Uterus (tissue), 4 donors: ENCODE results near the gene C20orf204. TPM values are rescaled to one million over a fixed set of nuclear protein-coding genes. Genes with fewer than 3 reads are reported as not detected.

Experiments
- DNase-seq, 2 donors: peaks; one replicate each; pipeline ENCODE4 v3.0.0-alpha.2; 2019 to 2020
- H3K27ac ChIP-seq, 2 donors: fragments of 200-600 bp; sonication (generic); 1 replicate in 1 of 2; 2 replicates in 1 of 2; pipeline ENCODE4 v1.5.1; 2016 to 2018
- H3K27me3 ChIP-seq, 2 donors: fragments of 200-600 bp; sonication (generic); one replicate each; pipeline ENCODE4 v1.5.1; 2018 to 2019; ENCODE audit warnings: control low read depth in 1 of 2
- H3K36me3 ChIP-seq, 2 donors: fragments of 200-600 bp; sonication (generic); one replicate each; pipeline ENCODE4 v1.5.1; 2019; ENCODE audit warnings: control low read depth in 1 of 2
- H3K4me1 ChIP-seq, 2 donors: fragments of 200-600 bp; sonication (generic); one replicate each; pipeline ENCODE4 v1.5.1; 2018 to 2019; ENCODE audit warnings: control low read depth in 1 of 2
- H3K4me3 ChIP-seq, 2 donors: fragments of 200-600 bp; sonication (generic); 1 replicate in 1 of 2; 2 replicates in 1 of 2; pipeline ENCODE4 v1.5.1; 2018 to 2019; ENCODE audit warnings: mild to moderate bottlenecking in 1 of 2
- H3K9me3 ChIP-seq, 2 donors: fragments of 200-600 bp; sonication (generic); one replicate each; pipeline ENCODE4 v1.5.1; 2019; ENCODE audit warnings: control low read depth in 1 of 2
- CTCF ChIP-seq, 4 experiments: fragments of 200-600 bp in 2 of 4; fragments of 450-650 bp in 2 of 4; sonication (generic) in 2 of 4; IDR thresholded peaks; one replicate each; pipeline ENCODE4 v1.5.1; 2016 to 2019; ENCODE audit warnings: antibody characterized with exemption in 4 of 4, mild to moderate bottlenecking in 2 of 4, moderate library complexity in 1 of 4
- POLR2A ChIP-seq, 2 donors: fragments of 450-650 bp; IDR thresholded peaks; one replicate each; pipeline ENCODE4 v1.6.1; 2016; ENCODE audit warnings: antibody characterized with exemption in 2 of 2, mild to moderate bottlenecking in 1 of 2, moderate library complexity in 1 of 2
- intact Hi-C: fragments of 100-400 bp; cut with DNase I; formaldehyde crosslinking; loops from one replicate; pipeline ENCODE4 v1.15.1; 2023; ENCODE audit warnings: low total_unique reads
- total RNA-seq, 4 donors: library from RNA; depleted of rRNA in 3 of 4; stranded (reverse); fragments of >200 nt in 3 of 4; gene quantifications; one replicate each; pipeline versions ENCODE4 v1.1.0 to v1.2.4, GENCODE V29; 2014 to 2023
- donor health status: DM: yes; HTN: yes; CAD: no.

C20orf204 gene
- total RNA-seq, 4 donors from 2014 or later, result 0.26 to 2.9 (median 1.9) TPM; not detected in 1

GRCh38 chr20:64023361-64024140, 12.4 kb upstream of the C20orf204 start:
- Histone ChIP-seq H3K36me3 (no peaks in the 10 kb centered on the region), H3K9me3 (no peaks in the 10 kb centered on the region)
- intact Hi-C loops, result no loop called here

GRCh38 chr20:64024141-64024990, 11.6 kb upstream of the C20orf204 start:
- DNase-seq, result no peak
- intact Hi-C loops, result no loop called here
- H3K36me3 ChIP-seq, result no peaks in the 10 kb centered on the region
- no peak overlapping the region for H3K4me3 ChIP-seq
- TF ChIP-seq POLR2A (IDR thresholded peaks at IDR 0.05), result no peak
- no peak for TF ChIP-seq CTCF (IDR thresholded peaks at IDR 0.05)
- no peaks in the 10 kb centered on the region for H3K9me3 ChIP-seq
- no peak overlapping the region for H3K27ac ChIP-seq
- no peaks in the 10 kb centered on the region for H3K27me3 ChIP-seq
- H3K4me1 ChIP-seq, result no peaks in the 10 kb centered on the region

More at GRCh38 chr20:64023361-64024140, 12.4 kb upstream of the C20orf204 start:
- DNase-seq, result no peak
- H3K27me3 ChIP-seq, result no peaks in the 10 kb centered on the region
- no peak overlapping the region for H3K27ac ChIP-seq
- no peak overlapping the region for H3K4me3 ChIP-seq
- no peaks in the 10 kb centered on the region for H3K4me1 ChIP-seq
- TF ChIP-seq POLR2A (IDR thresholded peaks at IDR 0.05) (no peak), CTCF (IDR thresholded peaks at IDR 0.05) (no peak)

DNA sequence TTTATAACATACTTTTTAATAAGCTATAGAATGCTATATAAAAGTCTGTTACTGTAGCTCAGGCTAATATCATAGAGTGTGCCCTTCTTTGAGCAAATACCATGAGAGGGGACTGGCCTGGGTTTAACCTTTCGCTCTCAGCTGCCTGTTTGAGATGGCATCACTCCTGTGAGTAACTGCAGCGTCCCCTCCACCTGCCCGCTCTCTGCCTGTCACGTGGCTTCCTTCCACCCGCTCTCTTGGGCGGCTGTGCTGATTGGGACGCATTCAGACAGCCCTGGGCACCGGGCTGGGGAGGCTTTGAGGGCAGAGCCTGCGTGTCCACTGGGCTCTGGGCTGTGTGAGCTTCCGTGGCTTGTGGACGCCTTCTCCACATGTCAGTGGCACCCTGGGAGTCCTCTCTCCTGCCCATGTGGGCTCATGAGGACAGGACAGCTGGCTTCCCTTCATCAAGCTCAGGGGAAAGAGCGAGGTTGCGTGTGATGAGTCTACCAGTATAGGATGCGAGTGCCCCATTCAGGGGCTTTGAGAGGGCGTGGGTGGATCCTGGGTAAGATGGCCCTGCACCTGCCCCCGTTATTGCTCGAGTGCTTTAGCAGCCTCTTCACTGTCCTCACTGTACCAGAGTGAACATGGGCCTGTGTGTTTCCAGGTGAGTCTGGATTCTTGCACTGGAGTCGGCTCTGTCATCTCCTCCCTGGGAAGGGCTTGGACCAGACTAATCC, 10.7 kb upstream of the C20orf204 start:
- no peaks in the 10 kb centered on the region for H3K9me3 ChIP-seq
- H3K36me3 ChIP-seq, result no peaks in the 10 kb centered on the region
- TF ChIP-seq POLR2A (IDR thresholded peaks at IDR 0.05) (no peak), CTCF (IDR thresholded peaks at IDR 0.05) (no peak)
- H3K27ac ChIP-seq, result no peak overlapping the region
- intact Hi-C loops, result no loop called here
- H3K4me3 ChIP-seq, result no peak overlapping the region
- no peak for DNase-seq
- H3K4me1 ChIP-seq, result no peaks in the 10 kb centered on the region
- H3K27me3 ChIP-seq, result no peaks in the 10 kb centered on the region

DNA sequence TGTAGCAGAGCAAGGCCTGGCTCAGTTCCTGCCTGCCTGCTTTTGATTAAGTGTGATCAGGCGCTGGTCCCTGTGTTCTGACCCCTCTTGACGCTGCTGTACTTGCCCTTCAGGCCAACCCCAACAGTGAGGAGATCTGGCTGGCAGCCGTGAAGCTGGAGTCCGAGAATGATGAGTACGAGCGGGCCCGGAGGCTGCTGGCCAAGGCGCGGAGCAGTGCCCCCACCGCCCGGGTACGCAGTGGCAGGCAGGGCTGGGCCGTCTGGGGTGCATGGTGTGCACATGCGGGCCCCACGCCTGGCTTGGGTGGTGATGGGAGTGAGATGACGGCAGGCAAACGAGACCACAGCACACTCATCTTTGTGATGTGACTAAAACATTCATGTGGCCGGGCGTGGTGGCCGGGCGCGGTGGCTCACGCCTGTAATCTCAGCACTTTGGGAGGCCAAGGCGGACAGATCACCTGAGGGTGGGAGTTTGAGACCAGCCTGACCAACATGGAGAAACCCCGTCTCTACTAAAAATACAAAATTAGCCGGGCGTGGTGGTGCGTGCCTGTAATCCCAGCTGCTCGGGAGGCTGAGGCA, 10.1 kb upstream of the C20orf204 start:
- H3K4me1 ChIP-seq, result no peaks in the 10 kb centered on the region
- intact Hi-C loops, result no loop called here
- H3K27me3 ChIP-seq, result no peaks in the 10 kb centered on the region
- no peaks in the 10 kb centered on the region for H3K9me3 ChIP-seq
- H3K4me3 ChIP-seq, result no peak overlapping the region
- no peaks in the 10 kb centered on the region for H3K36me3 ChIP-seq
- H3K27ac ChIP-seq, result no peak overlapping the region
- TF ChIP-seq POLR2A (IDR thresholded peaks at IDR 0.05), result no peak
- no peak for TF ChIP-seq CTCF (IDR thresholded peaks at IDR 0.05)
- DNase-seq, result no peak
